ENCODE results near the gene OSBPL3. TPM values are rescaled to one million over a fixed set of nuclear protein-coding genes. Genes with fewer than 3 reads are reported as not detected.

The OSBPL3 gene
- total RNA-seq, 1 experiment from 2014 or later: 16.0 TPM

GRCh38 chr7:24979863-24980533 lies at the start of gene OSBPL3 (continued):
- TF ChIP-seq, protein P1, sequence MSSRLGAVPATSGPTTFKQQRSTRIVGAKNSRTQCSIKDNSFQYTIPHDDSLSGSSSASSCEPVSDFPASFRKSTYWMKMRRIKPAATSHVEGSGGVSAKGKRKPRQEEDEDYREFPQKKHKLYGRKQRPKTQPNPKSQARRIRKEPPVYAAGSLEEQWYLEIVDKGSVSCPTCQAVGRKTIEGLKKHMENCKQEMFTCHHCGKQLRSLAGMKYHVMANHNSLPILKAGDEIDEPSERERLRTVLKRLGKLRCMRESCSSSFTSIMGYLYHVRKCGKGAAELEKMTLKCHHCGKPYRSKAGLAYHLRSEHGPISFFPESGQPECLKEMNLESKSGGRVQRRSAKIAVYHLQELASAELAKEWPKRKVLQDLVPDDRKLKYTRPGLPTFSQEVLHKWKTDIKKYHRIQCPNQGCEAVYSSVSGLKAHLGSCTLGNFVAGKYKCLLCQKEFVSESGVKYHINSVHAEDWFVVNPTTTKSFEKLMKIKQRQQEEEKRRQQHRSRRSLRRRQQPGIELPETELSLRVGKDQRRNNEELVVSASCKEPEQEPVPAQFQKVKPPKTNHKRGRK (CRISPR knock-in tag; IDR thresholded peaks at IDR 0.05; ENCODE audit: borderline replicate concordance): no peak
- TF ChIP-seq, protein P2, sequence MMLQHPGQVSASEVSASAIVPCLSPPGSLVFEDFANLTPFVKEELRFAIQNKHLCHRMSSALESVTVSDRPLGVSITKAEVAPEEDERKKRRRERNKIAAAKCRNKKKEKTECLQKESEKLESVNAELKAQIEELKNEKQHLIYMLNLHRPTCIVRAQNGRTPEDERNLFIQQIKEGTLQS (CRISPR knock-in tag; conservative IDR thresholded peaks at IDR 0.05): no peak
- TF ChIP-seq, protein P3, sequence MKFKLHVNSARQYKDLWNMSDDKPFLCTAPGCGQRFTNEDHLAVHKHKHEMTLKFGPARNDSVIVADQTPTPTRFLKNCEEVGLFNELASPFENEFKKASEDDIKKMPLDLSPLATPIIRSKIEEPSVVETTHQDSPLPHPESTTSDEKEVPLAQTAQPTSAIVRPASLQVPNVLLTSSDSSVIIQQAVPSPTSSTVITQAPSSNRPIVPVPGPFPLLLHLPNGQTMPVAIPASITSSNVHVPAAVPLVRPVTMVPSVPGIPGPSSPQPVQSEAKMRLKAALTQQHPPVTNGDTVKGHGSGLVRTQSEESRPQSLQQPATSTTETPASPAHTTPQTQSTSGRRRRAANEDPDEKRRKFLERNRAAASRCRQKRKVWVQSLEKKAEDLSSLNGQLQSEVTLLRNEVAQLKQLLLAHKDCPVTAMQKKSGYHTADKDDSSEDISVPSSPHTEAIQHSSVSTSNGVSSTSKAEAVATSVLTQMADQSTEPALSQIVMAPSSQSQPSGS (CRISPR knock-in tag; IDR thresholded peaks at IDR 0.05; ENCODE audit: borderline replicate concordance, low read depth): no peak
- TF ChIP-seq, protein P4, sequence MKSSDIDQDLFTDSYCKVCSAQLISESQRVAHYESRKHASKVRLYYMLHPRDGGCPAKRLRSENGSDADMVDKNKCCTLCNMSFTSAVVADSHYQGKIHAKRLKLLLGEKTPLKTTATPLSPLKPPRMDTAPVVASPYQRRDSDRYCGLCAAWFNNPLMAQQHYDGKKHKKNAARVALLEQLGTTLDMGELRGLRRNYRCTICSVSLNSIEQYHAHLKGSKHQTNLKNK (CRISPR knock-in tag; IDR thresholded peaks at IDR 0.05): no peak
- TF ChIP-seq ZNF416 (CRISPR knock-in tag; IDR thresholded peaks at IDR 0.05) (no peak), ZSCAN18 (CRISPR knock-in tag; IDR thresholded peaks at IDR 0.05) (no peak)

- H3K36me3 Mint-ChIP-seq: no peaks in the 10 kb centered on the region
- DNase-seq (ENCODE audit: low spot score) (no peak), ATAC-seq (no peak)
- peaks cover 14% of the 10 kb centered on the region for H3K9me3 Mint-ChIP-seq
- H3K27me3 Mint-ChIP-seq (ENCODE audit: low read depth): peaks cover 6% of the 10 kb centered on the region; the same call in 1 of the 2 replicates
- no peak overlapping the region for H3K4me3 Mint-ChIP-seq
- no peak overlapping the region for H3K27ac Mint-ChIP-seq
- peaks cover 42% of the 10 kb centered on the region for H3K4me1 Mint-ChIP-seq
- CTCF ChIA-PET: interaction anchor here (1.0 to 2.2 kb wide), 3 partner anchors 47 to 208 kb away, joined by 3 to 6 read pairs (median 3); no protein-coding TSS in a partner anchor
- POLR2A ChIA-PET: interaction anchor here (0.9 kb wide), 1 partner anchor 50 kb away, joined by 3 read pairs; no protein-coding TSS in a partner anchor
- TF ChIP-seq, protein P1 (CRISPR knock-in tag; IDR thresholded peaks at IDR 0.05; ENCODE audit: borderline replicate concordance): no peak
- TF ChIP-seq MLX (CRISPR knock-in tag; IDR thresholded peaks at IDR 0.05) (no peak), TEAD1 (CRISPR knock-in tag; IDR thresholded peaks at IDR 0.05) (no peak), ZNF121 (CRISPR knock-in tag; IDR thresholded peaks at IDR 0.05) (no peak), MXD4 (CRISPR knock-in tag; IDR thresholded peaks at IDR 0.05; ENCODE audit: borderline replicate concordance) (no peak), SMAD4 (CRISPR knock-in tag; IDR thresholded peaks at IDR 0.05) (no peak), E2F5 (CRISPR knock-in tag; IDR thresholded peaks at IDR 0.05) (no peak), ZNF425 (CRISPR knock-in tag; conservative IDR thresholded peaks at IDR 0.05) (no peak), FOXJ3 (CRISPR knock-in tag; IDR thresholded peaks at IDR 0.05; ENCODE audit: borderline replicate concordance) (no peak), TCF7 (CRISPR knock-in tag; IDR thresholded peaks at IDR 0.05; ENCODE audit: low read depth) (no peak)
- TF ChIP-seq, protein P5, sequence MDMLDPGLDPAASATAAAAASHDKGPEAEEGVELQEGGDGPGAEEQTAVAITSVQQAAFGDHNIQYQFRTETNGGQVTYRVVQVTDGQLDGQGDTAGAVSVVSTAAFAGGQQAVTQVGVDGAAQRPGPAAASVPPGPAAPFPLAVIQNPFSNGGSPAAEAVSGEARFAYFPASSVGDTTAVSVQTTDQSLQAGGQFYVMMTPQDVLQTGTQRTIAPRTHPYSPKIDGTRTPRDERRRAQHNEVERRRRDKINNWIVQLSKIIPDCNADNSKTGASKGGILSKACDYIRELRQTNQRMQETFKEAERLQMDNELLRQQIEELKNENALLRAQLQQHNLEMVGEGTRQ (CRISPR knock-in tag; IDR thresholded peaks at IDR 0.05): no peak
- TF ChIP-seq, protein P6, sequence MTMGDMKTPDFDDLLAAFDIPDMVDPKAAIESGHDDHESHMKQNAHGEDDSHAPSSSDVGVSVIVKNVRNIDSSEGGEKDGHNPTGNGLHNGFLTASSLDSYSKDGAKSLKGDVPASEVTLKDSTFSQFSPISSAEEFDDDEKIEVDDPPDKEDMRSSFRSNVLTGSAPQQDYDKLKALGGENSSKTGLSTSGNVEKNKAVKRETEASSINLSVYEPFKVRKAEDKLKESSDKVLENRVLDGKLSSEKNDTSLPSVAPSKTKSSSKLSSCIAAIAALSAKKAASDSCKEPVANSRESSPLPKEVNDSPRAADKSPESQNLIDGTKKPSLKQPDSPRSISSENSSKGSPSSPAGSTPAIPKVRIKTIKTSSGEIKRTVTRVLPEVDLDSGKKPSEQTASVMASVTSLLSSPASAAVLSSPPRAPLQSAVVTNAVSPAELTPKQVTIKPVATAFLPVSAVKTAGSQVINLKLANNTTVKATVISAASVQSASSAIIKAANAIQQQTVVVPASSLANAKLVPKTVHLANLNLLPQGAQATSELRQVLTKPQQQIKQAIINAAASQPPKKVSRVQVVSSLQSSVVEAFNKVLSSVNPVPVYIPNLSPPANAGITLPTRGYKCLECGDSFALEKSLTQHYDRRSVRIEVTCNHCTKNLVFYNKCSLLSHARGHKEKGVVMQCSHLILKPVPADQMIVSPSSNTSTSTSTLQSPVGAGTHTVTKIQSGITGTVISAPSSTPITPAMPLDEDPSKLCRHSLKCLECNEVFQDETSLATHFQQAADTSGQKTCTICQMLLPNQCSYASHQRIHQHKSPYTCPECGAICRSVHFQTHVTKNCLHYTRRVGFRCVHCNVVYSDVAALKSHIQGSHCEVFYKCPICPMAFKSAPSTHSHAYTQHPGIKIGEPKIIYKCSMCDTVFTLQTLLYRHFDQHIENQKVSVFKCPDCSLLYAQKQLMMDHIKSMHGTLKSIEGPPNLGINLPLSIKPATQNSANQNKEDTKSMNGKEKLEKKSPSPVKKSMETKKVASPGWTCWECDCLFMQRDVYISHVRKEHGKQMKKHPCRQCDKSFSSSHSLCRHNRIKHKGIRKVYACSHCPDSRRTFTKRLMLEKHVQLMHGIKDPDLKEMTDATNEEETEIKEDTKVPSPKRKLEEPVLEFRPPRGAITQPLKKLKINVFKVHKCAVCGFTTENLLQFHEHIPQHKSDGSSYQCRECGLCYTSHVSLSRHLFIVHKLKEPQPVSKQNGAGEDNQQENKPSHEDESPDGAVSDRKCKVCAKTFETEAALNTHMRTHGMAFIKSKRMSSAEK (CRISPR knock-in tag; IDR thresholded peaks at IDR 0.05; ENCODE audit: borderline replicate concordance): no peak
Observed at GRCh38 chr7:25029075-25029474, 49.1 kb upstream of the OSBPL3 start.
